K562 (cell line): Measurements from ENCODE around the gene NEDD4L. TPM values are rescaled to one million over a fixed set of nuclear protein-coding genes. Genes with fewer than 3 reads are reported as not detected.

Source experiments
- AFF4 ChIP-seq: sonication (generic); formaldehyde crosslinking; IDR thresholded peaks from 2 replicates; pipeline ENCODE4 v1.8.0; 2023; ENCODE audit warnings: mild to moderate bottlenecking, missing genetic modification reagents
- ATF7 ChIP-seq: fragments of 450-650 bp; IDR thresholded peaks from 2 replicates; pipeline ENCODE4 v1.7.1; 2014; ENCODE audit warnings: mild to moderate bottlenecking, moderate library complexity
- CBFB ChIP-seq: sonication (generic); formaldehyde crosslinking; IDR thresholded peaks from 2 replicates; pipeline ENCODE4 v1.4.0; 2020; ENCODE audit warnings: mild to moderate bottlenecking, missing genetic modification reagents
- HDAC8 ChIP-seq: fragments of 450-650 bp; IDR thresholded peaks from 2 replicates; pipeline ENCODE4 v1.6.1; 2016; ENCODE audit warnings: mild to moderate bottlenecking, missing genetic modification characterization, moderate library complexity, missing compliant biosample characterization
- KAT7 ChIP-seq: sonication (generic); formaldehyde crosslinking; IDR thresholded peaks from 2 replicates; pipeline ENCODE4 v1.8.0; 2022; ENCODE audit warnings: missing genetic modification reagents, mild to moderate bottlenecking, borderline replicate concordance
- KDM5B ChIP-seq: fragments of 200-600 bp; sonication (generic); IDR thresholded peaks from 2 replicates; pipeline ENCODE4 v1.6.1; 2012; ENCODE audit warnings: low read depth, mild to moderate bottlenecking, moderate library complexity, low read length, control low read depth, inconsistent platforms; ENCODE audit not compliant: insufficient replicate concordance
- MECOM ChIP-seq: fragments of 250-450 bp; sonication (Bioruptor Pico); IDR thresholded peaks from 2 replicates; pipeline ENCODE4 v1.8.0; 2022; ENCODE audit warnings: inconsistent platforms
- MEF2D ChIP-seq: conservative IDR thresholded peaks from 2 replicates; pipeline ENCODE4 v1.6.1; 2016; ENCODE audit warnings: low read depth, missing genetic modification characterization, missing compliant biosample characterization
- POLR2A ChIP-seq: fragments of 450-650 bp; conservative IDR thresholded peaks from 2 replicates; pipeline ENCODE4 v1.6.1; 2016
- PRDM10 ChIP-seq: fragments of 450-650 bp; IDR thresholded peaks from 2 replicates; pipeline ENCODE4 v1.6.1; 2018; ENCODE audit not compliant: partially characterized antibody
- RCOR1 ChIP-seq, 2 experiments: IDR thresholded peaks; 2 replicates each; pipeline ENCODE4 v1.6.1; 2012; ENCODE audit warnings: low read depth in 2 of 2, low read length in 2 of 2, borderline replicate concordance in 1 of 2, improper control_type of control experiment in 1 of 2
- SMARCA4 ChIP-seq: fragments of 450-650 bp; IDR thresholded peaks from 2 replicates; pipeline ENCODE4 v1.6.1; 2016
- SP2 ChIP-seq: IDR thresholded peaks from 2 replicates; pipeline ENCODE4 v1.6.1; 2011; ENCODE audit warnings: mild to moderate bottlenecking, low read depth, low read length, moderate library complexity; ENCODE audit not compliant: poor library complexity, severe bottlenecking; ENCODE audit errors: extremely low read depth
- STAT5B ChIP-seq: fragments of 250-450 bp; sonication (Bioruptor Pico); IDR thresholded peaks from 2 replicates; pipeline ENCODE4 v1.8.0; 2021; ENCODE audit warnings: mild to moderate bottlenecking, inconsistent platforms
- ZNF512 ChIP-seq: IDR thresholded peaks from 2 replicates; pipeline ENCODE4 v1.6.1; 2016; ENCODE audit warnings: missing genetic modification characterization, missing compliant biosample characterization
- polyA plus RNA-seq, 8 experiments: library from polyadenylated mRNA; depleted of rRNA in 4 of 8; stranded (reverse) in 5 of 8; unstranded in 3 of 8; fragments of >200 nt; fragmentation: Nextera tagmentation in 2 of 8; fragmentation: Illumina TruSeq in 1 of 8; extraction: Ambion mirVana in 2 of 8; extraction: Trizol in 1 of 8; gene quantifications; 2 replicates each; pipeline versions ENCODE4 v1.2.1 to v1.2.3, GENCODE V29; 2011 to 2014; ENCODE audit warnings: inconsistent platforms in 1 of 8, missing spikeins in 1 of 8
- total RNA-seq, 7 experiments: library from RNA; depleted of rRNA in 6 of 7; stranded (reverse); fragments of >200 nt in 6 of 7; fragmentation: Illumina TruSeq in 2 of 7; extraction: Trizol in 2 of 7; gene quantifications; 2 replicates each; pipeline versions ENCODE4 v1.2.1 to v1.2.3, GENCODE V29; 2011 to 2021; ENCODE audit warnings: low replicate concordance in 1 of 7
- TF ChIP-seq, protein P1 (sequence below): fragments of 450-650 bp; conservative IDR thresholded peaks from 2 replicates; pipeline ENCODE4 v1.6.1; 2016; ENCODE audit warnings: missing genetic modification characterization, low read depth, mild to moderate bottlenecking, control low read depth, missing compliant biosample characterization

NEDD4L gene
- total and polyA plus RNA-seq, 9 of the 15 experiments (the other 6 are each of a cell fraction or from before 2014, with no cell fraction given): 8.1 to 33.4 (median 19.9) TPM

DNA sequence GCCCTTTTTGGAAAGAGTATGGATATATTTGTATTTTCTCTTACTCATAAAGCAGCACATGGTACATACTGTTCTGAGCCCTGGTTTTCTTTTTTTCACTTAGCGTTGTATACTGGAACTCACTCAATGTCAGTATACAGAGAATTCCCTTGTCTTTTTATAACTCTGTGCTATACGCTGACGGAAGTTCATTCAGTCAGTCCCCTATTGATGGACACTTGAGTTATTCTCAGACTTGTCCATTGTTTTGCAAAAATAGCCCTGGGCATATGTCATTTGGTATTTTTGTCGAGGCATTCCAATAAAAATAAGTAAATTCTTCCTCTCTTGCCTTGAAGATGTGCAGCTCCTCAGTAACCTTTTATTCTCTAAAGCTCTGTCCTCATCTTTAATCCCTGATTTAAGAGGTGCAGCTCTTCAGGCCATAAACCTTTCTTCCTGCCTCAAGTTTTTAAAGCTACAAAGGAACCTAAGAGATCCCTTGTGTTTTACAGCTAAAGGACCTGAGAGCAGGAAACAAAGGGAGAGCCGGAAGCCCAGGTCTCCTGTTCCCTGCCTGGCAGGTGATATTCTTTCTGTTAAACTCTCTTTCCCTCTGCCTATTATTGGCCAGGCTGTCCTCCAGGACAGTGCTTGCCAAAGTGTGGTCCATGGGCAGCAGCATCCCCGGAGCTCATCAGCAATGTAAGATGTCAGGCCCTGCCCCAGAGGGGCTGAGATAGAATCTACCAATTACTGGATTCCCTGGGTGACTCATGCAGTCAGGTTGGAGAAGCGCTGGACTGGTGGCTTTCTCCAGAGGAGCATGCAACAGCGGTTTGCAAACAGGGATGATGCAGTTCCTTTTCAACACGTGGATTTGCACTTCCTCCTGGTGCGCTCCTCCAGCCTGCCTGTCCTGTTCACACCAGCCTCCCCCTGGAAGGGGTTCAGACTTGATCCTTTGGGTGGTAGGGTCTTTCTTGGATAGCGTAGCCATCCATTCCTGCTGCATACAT lies 158.0 kb downstream of the NEDD4L start (continued):
- TF ChIP-seq AFF4 (no peak), KAT7 (CRISPR knock-in tag) (no peak), SP2 (no peak), HDAC8 (tag) (no peak), ATF7 (0 out of 2 replicates have a peak, but pooled peaks have one; percentile 18), PRDM10 (no peak), KDM5B (no peak), ZNF512 (no peak), MEF2D (tag) (no peak), POLR2A (no peak), CBFB (no peak), STAT5B (CRISPR knock-in tag) (no peak), MECOM (CRISPR knock-in tag) (no peak), RCOR1 (IDR thresholded peaks at IDR 0.05; ENCODE audit: borderline replicate concordance in 1 of 2, low read depth in 2 of 2, low read length in 2 of 2) (peak in 1 of 2 experiments; percentile 18; a peak in 1 of 4 replicates), SMARCA4 (0 out of 2 replicates have a peak, but pooled peaks have one; percentile 21)
- TF ChIP-seq, protein P1, sequence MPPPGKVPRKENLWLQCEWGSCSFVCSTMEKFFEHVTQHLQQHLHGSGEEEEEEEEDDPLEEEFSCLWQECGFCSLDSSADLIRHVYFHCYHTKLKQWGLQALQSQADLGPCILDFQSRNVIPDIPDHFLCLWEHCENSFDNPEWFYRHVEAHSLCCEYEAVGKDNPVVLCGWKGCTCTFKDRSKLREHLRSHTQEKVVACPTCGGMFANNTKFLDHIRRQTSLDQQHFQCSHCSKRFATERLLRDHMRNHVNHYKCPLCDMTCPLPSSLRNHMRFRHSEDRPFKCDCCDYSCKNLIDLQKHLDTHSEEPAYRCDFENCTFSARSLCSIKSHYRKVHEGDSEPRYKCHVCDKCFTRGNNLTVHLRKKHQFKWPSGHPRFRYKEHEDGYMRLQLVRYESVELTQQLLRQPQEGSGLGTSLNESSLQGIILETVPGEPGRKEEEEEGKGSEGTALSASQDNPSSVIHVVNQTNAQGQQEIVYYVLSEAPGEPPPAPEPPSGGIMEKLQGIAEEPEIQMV (tag): no peak
